Gastrocnemius medialis (tissue), 4 donors: Measurements from ENCODE around the gene AFDN.

Source experiments
- POLR2A ChIP-seq, 2 donors: fragments of 450-650 bp; IDR thresholded peaks; one replicate each; pipeline ENCODE4 v1.6.1; 2017; ENCODE audit warnings: antibody characterized with exemption in 2 of 2, mild to moderate bottlenecking in 2 of 2, moderate library complexity in 2 of 2
- TF ChIP-seq, protein P1 (sequence below), 5 experiments: fragments of 450-650 bp in 3 of 5; fragments of 200-600 bp in 2 of 5; sonication (generic) in 2 of 5; IDR thresholded peaks in 4 of 5; conservative IDR thresholded peaks in 1 of 5; 1 replicate in 4 of 5; 2 replicates in 1 of 5; pipeline ENCODE4 v1.5.1; 2016 to 2019; ENCODE audit warnings: antibody characterized with exemption in 5 of 5, mild to moderate bottlenecking in 3 of 5, moderate library complexity in 3 of 5

DNA sequence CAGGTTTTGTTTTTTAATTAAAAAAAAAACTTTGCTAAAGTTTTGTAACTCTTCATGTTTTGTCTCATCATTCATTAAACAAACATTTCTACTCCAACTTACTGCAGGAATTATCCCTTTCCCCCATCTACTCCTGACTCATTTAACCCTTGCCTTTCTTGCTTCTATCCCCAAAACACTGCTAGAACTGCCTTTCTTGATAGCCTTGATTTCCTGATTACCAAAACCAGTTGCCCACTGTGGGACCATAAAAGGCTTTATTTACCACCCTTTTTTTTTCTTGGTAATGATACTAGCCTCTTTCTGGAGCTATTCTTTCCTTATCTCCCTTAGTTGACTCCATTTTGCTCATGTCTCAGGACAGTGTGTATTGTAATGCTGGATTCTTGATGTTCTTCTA lies 15.3 kb downstream of the AFDN start:
- TF ChIP-seq POLR2A (IDR thresholded peaks at IDR 0.05): no peak
- TF ChIP-seq, protein P1, sequence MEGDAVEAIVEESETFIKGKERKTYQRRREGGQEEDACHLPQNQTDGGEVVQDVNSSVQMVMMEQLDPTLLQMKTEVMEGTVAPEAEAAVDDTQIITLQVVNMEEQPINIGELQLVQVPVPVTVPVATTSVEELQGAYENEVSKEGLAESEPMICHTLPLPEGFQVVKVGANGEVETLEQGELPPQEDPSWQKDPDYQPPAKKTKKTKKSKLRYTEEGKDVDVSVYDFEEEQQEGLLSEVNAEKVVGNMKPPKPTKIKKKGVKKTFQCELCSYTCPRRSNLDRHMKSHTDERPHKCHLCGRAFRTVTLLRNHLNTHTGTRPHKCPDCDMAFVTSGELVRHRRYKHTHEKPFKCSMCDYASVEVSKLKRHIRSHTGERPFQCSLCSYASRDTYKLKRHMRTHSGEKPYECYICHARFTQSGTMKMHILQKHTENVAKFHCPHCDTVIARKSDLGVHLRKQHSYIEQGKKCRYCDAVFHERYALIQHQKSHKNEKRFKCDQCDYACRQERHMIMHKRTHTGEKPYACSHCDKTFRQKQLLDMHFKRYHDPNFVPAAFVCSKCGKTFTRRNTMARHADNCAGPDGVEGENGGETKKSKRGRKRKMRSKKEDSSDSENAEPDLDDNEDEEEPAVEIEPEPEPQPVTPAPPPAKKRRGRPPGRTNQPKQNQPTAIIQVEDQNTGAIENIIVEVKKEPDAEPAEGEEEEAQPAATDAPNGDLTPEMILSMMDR (IDR thresholded peaks at IDR 0.05 in 4 of 5, conservative IDR thresholded peaks at IDR 0.05 in 1 of 5): no peak
